ENCODE data around the gene ADGRB3.

Gene ADGRB3

DNA sequence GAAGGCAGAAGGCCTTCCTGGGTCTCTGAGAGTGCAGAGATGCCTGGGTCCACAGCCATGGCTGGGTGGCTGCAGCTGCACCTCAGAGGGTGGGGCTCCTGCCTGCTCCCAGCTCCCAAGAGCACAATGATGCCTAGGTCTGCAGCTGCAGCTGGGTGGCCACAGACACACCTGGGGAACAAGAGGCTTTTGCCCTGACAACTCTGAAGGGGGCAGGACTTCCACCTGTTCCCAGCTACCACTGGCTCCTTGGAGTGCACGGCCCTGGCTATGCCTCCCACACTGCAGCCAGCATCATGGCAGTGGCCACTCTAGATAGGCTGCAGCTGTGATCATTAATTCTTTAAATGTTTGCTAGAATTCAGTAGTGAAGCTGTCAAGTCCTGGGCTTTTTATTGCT lies 511.3 kb downstream of the ADGRB3 start:
- no peak for DNase-seq

DNA sequence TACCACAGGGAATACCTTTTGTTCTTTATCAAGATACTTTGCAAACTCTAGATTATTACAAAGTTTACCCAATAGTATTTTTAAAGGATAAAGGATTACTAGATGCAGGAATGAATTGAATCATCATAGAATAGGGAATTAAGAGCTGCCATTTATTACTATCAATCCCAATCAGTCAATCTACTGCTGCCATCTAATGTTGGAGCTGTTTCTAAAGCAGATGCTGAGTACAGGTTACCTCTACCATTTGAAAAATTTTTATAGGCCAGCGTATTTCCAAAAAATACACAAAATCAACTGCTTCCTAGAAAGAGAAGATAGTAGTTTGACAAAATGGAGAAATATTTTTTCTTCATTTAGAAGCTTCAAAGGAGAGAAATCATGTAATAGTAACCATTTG lies 520.4 kb downstream of the ADGRB3 start:
- no peak for DNase-seq

DNA sequence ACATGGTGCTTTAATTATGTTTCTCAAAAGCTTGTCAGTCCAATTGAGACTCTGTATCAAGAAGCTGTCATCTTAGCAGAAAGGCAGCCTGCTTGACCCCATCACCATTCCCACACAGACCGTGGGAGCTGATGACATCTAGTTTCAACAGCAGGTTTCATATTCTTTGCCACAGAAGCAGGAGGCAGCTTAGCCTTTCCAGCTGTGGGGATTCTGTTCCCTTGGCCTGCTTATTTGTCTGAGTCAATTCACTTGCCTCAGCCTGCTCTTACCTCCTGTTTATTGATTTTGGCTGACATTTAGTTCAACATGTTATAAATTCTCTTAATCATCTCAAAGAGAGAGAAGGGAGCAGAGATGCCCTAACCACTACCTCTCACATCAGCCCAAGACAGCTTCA lies 527.7 kb downstream of the ADGRB3 start:
- DNase-seq = no peak

DNA sequence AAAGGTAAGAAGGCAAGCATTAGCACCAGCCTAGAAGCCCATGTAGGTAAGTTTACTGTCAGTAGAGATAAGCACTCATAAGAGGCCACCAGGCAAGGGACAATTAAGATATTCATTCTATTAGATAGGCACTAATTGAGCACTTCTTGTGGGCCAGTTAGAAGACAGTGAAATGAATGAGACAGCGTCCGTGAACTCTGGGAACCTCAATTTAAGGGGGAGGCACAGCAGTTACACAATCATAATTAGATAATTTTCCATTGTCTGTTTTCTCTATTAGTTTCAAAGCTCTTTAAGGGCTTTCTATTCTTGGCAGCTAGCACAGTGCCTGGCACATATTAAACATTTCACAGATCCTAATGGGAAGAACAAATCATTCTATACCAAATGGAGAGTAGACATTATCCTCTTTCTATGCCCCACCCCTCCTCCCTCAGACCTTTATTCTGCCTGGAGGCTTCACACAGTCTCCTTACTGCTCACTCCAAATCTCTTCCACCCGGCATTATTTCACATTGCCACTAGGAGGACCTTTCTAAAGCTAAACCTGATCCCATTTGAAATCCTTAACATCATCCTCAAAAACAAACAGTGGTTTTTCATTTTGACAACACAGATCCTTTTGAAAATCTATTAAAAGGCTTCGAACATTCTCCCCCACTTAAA lies 529.6 kb downstream of the ADGRB3 start:
- no peak for DNase-seq

DNA sequence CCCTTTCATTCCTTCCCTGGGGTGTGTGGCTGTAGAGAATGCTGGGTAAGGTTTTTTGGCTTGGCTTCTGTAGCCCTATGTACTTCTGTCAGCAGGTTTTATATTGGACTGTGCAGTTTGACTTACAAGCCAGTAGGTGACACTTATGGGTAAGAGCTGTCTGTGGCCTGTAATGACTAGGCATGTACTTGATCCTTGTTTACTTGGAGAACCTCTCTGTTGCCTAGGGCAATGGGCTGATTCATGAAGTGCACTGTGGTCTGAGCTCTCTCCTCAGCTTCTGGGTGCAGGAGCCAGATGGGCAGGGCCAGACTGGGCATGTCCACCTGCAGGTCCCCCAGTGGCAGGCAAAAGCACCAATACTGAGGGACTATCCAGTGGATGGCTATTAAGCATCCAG lies 544.6 kb downstream of the ADGRB3 start:
- DNase-seq = no peak

DNA sequence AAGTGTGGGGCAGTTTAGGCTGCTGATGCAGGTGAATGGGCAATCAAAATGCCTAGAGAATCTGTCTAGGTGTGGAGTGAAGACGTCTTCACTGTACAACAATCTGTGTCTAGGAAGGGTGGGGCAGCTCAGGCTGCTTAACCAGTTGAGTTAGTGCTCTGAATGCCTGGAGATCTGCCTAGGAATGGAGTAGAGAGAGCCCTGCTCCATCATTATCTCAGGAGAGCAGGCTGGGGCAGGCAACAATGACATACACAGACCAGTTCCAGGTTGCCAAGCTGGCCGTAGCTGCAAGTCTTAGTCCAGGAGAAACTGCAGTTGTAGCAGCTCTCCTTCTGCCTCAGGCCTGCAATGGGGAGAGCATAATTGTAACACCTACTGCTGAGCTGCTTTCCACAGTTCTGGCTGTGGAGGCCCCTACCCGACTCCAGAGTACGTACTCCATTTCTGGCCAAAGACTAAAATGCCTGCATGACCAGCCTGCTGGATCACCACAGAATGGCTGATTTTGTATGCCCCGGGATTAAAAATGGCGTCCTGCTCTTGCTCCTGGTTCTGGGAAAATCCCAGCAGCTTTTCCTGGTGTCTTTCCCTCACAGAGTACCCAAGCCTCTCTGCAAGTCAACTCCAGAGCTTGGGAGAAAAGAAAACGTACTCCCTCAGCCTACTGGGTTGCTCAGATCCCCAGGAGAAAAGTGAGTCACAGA lies 545.4 kb downstream of the ADGRB3 start:
- no peak for DNase-seq

DNA sequence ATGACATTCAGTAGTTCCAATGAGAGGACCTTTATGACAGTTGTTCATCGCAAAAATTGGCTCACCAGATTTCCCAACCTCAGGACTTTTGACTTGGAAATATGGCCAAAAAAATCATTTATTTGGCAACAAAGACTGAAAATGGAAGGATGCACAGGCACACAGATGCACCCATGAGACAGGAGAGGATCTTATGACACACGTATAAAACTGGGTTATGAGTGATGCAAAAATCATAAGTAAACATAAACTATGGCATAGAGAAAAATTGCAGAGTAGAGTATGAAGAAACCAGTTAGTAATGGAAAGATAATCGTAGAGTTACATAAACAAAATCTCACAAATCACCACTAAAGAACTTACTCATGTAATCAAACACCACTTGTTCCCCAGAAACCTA lies 546.9 kb downstream of the ADGRB3 start:
- no peak for DNase-seq

DNA sequence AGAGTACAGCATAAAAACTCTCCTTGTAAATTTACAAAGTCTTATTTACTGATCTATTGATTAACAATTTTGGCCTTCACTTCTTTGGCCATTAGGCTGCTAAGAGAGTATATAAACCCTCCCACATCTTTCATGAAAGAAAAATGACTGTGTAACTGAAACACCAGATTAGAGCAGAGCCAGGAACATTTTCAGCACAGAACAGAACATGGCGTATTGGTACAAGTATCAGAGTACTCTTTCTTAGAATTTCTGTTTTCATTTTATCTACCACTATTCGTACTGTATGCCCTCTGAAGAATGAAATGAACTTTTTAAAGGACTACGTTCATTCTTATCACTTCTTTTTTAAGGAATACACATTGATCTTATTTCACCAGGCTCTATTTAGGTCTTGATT lies 550.2 kb downstream of the ADGRB3 start:
- DNase-seq = no peak

DNA sequence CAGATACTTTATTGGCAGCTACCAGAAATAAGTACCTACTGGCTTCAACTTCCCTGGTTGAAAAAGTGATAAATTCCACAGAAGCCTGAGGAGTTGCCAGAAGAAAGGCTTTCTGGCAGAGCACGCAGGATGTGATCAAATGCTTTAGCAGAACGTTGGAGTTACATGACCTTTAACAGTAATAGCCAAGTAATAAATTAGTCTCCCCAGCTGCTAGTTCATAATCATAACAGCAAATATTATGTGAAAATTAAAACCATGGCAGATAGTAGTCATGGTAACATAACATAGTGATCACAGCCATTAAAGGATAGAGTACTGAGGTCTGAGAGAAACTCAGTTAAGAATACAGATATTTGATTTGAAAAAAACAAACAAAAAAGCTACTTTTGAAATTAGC lies 567.7 kb downstream of the ADGRB3 start:
- DNase-seq = no peak

DNA sequence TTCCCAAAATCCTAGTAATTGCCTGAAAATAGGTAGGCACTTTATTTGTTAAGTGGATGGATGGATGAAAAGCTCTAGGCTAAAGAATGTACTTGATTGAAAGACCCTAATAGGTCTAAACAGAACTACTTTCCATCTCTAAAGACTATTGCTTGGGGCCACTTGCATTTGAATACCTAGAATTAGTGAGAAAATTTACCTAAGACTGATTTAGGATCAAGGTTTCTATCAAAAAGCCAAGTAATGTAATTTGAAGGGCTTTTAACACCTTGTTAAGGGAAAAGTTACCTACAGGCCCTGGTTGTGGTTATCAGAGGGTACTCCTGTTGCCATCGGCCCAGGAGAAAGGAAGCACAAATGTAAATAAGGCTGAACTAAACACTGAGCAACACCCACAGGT lies 581.0 kb downstream of the ADGRB3 start:
- DNase-seq = no peak

DNA sequence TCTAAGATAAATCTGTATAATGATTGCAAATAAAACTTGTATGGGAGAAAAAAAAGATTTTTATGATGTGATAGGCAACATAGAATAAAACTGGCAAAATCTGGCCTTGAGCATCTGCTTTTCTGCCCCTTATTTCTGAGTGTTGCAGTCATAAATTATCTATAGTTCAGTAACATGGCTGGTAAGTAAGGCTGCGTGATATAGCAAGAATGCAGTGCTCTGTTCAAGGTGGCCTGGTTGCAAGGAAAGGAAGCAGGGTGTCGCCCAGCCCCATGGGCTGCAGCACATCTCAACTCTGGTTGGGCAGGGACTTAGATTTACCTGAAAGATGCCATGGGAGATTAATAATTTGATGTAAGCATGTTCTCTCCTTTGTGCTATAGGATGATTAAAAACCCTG lies 582.3 kb downstream of the ADGRB3 start:
- DNase-seq = no peak

DNA sequence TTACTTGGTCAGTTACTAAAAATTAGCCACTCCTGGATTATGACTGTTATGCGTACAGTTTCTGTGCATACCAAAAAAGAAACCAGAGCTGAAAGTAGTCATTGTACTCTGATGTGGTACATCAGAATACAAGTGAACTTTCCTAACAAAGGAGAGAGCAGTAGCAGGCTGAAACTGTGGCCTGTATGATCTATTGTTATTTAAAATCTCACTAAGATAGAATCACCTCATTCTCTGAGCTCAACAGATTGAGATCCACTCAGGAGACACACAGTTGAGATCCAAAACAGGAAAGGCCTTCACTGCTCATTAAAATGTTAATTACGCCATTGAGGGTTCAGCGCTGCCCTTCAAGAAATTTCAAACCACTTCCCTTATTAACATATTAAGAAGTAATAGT lies 585.3 kb downstream of the ADGRB3 start:
- DNase-seq = no peak

DNA sequence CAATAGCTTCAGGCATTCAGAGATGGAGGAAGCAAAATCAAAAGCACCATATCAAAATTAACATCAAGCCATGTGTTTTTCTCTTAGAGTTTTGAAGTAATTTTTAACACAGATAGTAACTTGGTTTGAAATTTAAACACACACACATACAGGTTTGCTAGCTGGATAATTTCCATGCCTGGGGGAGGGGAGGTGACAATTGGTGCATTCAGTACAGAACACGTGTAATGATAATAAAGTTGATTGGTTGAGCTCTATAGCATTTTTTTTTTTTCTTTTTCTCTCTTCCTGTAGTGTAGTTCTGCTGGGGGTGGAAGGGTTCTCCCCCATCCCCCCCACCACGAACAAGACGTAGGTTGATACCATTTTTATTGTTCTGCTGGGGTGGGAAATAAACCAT lies 596.9 kb downstream of the ADGRB3 start:
- no peak for DNase-seq

DNA sequence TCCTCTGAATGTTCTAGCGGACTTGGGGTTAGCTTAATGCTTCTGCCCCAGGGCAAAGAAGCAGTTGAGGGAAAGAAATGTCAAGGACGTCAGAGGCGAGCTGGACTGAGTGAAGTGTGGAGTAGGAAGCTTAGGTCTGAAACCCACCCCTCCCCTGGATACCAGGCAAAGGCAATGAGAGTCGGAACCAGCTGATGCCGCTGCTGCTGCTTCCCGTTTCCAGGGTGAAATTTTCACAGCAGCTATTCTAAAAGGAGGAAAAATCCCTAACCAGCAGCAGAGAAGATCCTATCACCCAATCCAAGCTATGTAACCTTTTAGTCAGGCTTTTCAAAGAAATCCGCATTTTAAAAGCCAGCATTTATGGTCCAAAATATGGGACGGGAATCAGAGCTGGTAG lies 597.4 kb downstream of the ADGRB3 start:
- DNase-seq = no peak

DNA sequence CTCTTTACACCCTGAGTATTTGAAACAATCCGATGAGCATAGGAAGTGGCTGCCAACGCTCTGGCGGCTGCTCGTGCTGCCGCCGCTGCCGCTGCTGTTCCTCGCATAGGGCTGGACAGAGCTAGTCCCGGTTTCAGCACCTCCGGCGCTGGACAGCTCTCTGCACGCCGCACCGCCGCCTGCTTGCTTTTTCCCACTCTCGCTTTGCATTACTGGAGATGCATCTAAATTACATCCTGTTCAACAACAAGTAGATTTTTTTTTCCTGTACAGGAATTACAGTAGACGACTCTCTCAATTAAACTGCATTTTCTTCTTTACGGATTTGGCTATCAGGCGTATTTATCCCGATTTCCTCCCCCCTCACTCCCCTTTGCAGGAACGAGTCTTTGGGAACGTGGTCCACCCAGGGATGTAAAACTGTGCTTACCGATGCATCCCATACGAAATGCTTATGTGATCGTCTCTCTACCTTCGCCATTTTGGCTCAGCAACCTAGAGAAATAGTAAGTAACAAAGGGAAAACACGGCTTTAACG lies 597.9 kb downstream of the ADGRB3 start:
- peak; percentile 45 for DNase-seq

DNA sequence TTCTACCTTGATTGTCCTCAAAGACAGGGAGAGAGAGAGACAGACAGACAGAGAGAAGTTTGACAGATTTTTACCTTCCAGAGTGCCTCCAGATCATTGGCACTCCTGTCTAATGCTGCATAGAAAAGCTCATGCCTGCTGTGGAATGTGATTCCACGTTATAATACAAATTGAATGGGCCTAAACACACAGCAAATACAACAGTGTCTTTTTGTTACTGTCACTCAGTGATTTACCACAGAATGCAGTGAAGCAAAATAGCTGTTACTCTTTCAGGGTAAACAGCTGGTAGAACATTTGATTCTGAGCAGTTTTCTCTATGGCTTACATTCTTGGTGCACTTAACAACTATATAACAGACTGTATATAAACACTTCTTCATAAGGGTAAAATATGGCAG lies 603.0 kb downstream of the ADGRB3 start:
- DNase-seq = no peak

DNA sequence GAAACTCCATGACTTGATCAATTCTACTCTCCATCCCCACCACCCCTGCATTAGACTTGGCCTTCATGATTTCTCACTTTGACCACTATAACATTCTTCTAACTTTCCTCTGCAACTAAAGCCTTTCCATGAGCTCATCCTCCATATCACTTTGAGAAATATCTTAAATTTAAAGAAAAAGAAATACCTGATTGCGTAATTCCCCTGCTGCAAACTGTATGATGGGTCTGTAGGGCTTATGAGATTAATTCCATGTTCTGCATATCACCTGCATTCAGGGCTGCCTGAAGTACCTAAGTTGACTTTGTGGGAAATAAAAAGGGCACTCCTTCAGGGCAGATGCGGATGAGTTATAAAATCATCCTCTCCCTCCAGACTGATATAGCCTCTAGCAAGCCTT lies 611.9 kb downstream of the ADGRB3 start:
- no peak for DNase-seq

DNA sequence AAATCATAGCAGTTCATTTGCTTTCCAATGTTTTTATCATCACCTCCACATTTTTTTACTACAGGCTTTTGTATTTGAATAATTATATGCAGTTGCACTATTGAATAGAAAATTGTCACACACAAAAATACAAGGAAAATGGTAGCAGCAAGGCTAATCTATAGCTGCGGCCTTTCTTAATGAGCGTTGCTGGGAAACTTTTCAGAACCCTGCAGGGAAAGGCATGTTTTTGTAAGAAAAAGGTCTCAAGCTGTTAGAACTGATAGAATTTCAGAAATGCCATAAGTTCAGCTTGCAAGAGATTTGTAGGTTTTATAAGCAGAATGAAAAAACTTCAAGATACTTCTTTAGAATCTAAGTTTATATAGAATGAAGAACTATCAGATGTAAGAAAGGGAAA lies 625.9 kb downstream of the ADGRB3 start:
- no peak for DNase-seq

DNA sequence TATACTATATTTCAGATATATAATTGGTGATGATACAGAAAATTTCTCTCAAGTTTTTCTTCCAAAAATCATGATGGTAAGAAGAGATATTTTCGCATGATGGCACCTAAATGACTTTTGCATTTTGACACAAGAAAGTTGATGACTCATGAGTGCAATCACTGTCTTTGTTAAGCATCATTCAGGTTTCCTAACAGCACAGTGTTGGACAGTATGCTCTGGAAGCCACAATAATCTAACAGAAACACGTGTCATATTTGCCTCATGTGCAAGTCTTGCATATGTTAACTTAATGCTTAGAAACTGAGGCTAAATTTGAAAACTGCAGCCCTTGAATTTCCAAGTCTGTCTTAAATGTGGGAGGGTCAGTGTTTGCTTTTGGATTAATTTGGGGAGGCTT lies 628.2 kb downstream of the ADGRB3 start:
- no peak for DNase-seq

DNA sequence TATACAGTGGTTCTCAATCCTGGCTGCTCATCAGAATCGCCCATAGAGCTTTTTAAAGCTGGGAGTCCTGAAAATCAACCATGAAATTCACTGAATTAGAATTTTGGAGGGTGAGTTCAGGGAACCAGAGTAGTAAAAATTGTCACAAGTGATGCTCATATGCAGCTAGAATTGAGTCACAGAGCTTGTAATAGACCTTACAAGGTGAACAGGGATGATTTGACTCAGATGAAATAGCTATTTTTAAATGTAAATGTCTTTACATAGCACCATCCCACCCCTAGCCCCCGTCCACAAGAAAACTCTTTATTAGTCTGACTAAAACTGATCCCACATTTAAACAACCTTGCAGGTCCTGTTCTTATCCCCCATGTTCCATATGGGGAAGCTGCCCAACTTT lies 630.0 kb downstream of the ADGRB3 start:
- DNase-seq = no peak

DNA sequence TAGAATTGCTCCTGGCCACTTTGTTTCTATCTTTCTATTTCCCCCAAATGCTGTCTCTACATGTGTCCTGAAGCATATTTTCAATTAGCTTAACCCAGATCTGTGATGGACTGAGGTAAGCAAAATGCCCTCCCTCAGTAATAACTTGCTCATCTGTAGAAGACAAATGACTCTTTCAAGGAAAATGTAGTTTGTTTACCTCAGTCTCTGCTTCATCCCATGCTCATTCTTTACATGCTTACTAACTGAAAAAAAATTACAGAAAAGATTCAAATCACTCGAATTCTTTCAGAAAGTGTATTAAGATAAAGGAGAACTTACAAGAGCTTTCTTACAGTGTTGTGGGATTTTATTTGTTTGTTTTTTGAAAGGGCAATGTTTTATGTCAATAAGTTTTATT lies 630.6 kb downstream of the ADGRB3 start:
- DNase-seq = no peak

DNA sequence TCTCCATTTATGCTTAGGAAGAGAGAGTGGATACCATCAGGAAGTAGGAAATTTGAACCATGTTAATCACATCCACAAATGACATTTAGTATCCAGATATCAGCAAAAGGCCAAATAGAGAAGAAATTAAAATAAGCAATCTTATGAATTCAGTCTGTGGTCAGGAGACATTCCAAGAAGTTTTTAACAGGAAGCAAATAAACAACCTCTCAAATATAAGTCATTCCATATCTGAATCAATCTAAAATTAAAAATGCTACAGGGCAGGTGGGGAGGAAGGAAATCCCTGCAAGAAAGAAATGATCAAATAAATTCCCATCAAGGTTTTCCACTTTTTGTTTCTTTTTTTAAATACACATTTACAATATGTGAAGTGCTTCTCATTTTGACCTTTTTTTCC lies 641.1 kb downstream of the ADGRB3 start:
- no peak for DNase-seq

DNA sequence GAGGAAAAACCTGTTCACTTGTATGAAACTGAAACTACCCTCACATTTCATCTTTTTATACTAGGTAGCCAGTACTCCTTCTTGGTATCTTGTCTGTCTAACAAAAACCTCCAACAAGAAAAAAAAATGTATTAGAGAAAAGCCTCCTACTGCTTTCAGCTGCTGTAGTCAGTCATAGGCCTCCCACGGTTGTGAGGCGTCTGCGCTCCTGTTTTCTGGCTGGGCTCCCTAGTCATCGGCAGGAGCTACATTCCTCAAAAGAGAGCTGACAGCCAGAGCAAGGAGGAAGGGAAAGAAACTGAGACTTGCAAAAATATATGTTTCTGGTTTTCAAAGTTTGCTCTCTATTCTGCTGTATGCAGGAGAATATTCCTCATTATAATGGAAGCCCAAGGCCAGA lies 644.7 kb downstream of the ADGRB3 start:
- DNase-seq = no peak

DNA sequence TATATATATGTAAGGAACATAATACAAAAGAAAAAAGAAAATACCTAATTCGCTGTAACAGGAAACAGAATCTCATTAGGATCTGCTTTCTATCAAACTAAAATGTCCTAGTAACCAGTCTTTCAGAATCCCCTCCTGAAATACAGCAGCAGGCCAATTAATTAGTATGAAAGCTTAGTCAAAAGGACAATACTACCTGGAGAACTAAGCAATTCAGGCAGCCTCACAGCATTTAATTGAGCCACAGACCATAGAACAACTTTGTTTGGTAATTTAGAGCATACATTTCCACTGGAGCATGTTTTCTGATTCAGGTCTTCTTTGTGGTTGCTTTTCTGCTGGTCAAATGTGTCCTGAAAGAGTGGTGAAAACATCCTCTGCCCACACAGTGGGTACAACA lies 645.8 kb downstream of the ADGRB3 start:
- no peak for DNase-seq

DNA sequence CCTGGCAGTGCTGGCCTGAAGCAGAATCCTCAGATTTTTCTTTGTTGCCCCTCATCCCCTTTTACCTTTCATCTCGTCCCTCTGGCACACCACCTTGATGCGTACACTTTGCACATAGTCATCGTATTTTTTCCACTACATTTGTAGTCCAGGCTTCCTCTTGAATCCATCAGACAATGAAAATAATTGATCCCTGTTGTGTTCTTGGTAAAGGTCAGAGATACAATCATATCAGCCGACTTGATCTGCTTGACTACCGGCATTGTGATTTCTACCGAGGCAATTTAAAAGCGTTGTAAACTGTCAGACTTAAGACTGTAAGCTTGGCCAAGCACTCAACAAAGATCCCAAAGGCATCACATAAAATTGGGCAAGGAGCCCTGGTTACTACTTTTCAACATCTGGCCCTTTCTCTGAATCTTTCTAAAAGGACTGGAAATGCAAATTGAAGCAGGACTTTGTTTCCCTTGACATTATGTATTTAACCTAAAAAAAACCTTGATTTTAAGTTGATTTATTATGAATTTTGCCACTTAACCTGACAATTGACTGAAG lies 649.2 kb downstream of the ADGRB3 start:
- no peak for DNase-seq

Data from suppressor macrophage treated with lipopolysaccharide for 4 hours (primary cell).